GM12892 (cell line): Measurements from ENCODE around the gene TTC22.

ENCODE experiments used
- DNase-seq: peaks from one replicate; pipeline ENCODE4 v3.0.0; 2011; ENCODE audit not compliant: insufficient read length
- FAIRE-seq: peaks from 2 replicates; lab custom pipeline; 2011; peaks lifted over from hg19 to GRCh38; lab: Jason Lieb, UNC
- POLR2A ChIP-seq: IDR thresholded peaks from 2 replicates; pipeline ENCODE4 v1.6.1; 2011; ENCODE audit warnings: low read depth, low read length, control low read depth
- POLR2AphosphoS5 ChIP-seq: IDR thresholded peaks from 2 replicates; pipeline ENCODE4 v1.6.1; 2011; ENCODE audit warnings: low read depth, low read length, control low read depth
- TAF1 ChIP-seq: IDR thresholded peaks from 2 replicates; pipeline ENCODE4 v1.6.1; 2011; ENCODE audit warnings: low read depth, mild to moderate bottlenecking, control low read depth, low read length, borderline replicate concordance

The TTC22 gene

GRCh38 chr1:54811739-54812655 is 10.9 kb upstream of the TTC22 start:
- TF ChIP-seq POLR2A = no peak
- TF ChIP-seq POLR2AphosphoS5 = no peak
- no peak for TF ChIP-seq TAF1
- DNase-seq (no peak), FAIRE-seq (peak; percentile 67)

DNA sequence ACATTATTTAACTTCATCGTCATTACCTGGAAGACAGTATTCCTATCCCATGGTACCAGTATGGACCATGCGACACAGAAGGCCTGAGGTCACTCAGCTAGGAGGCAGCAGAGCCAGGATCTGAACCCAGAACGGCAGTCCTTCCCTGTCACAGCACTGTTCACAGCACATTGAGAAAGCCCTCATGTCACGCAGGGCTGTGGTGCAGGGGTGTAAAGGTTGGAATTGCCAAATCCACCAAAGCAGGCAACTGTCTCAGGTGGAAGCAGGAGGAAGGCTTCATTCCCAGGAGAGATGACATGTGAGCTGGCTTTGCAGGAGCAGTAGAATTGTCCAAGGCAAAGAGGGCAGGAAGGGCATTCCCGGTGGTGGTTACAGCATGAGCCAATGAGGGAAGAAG is 9.9 kb upstream of the TTC22 start:
- no peak for TF ChIP-seq POLR2AphosphoS5
- peak; percentile 73 for FAIRE-seq
- DNase-seq = no peak

DNA sequence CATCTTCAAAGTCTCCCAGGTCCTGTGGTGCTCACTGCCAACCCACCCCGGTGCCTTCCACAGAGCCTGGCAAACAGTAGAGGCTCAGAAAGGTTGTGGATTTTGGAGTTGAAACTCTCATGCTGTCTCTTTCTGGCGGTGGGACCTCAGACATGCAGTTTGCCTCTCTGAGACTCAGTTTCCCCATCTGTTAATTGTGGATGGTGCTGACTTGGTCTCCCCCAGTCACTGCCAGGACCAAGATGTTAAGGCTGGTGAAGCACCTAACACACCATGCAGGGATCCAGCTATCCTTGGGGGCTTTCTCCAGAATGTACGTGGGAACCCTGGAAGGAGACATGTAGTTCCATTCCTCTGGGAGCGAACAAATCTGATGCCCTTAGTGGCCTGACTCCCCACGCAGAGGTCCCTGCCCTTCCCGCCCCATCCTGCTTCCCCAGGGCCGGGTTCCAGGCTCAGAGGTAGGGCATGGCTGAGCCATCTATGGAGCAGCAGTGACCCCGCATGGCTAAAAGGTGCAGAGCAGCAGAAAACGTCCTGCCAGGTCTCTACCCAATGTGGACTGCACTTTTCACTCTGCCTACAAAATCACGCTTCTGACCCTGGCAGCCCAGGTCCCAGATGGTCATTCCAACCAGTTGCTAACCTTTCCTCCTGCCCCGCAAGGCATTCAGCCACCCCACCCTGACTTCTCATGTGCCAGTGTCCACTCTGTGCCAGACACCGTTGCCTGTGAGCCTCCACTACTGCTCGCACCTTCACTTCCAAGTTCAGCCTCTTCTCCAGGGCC is 9.2 kb upstream of the TTC22 start:
- FAIRE-seq = peak; percentile 95
- TF ChIP-seq POLR2A (no peak), POLR2AphosphoS5 (no peak), TAF1 (no peak)
- DNase-seq = peak; percentile 75

- TF ChIP-seq TAF1 (no peak), POLR2A (no peak), POLR2AphosphoS5 (no peak)
- no peak for DNase-seq
- FAIRE-seq = no peak
These were observed 8.5 kb upstream of the TTC22 start for GRCh38 chr1:54809496-54810074.

- TF ChIP-seq POLR2AphosphoS5 = no peak
- TF ChIP-seq POLR2A = no peak
- TF ChIP-seq TAF1 = no peak
- DNase-seq = no peak
- peak; percentile 27 for FAIRE-seq
These were observed 7.5 kb upstream of the TTC22 start for GRCh38 chr1:54808443-54809207.

DNA sequence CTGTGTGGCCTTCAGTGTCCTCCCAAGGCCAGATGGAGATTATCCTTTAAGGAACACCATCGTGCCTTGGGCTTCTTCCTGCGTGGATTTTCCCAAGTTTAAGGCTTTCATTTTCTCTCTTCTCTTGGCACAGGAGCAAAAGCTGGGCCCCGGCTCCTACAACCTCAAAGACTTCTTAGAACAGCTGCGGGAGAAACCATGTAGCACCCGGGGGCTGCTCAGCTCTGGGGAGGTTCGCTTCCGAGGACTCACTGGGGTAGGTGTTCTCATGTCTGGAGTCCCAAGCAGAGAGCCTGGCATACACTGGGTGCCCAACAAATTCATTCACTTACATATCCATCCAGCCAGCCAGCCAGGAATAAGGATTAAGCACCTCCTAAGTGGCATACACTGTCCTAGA is 6.6 kb upstream of the TTC22 start:
- TF ChIP-seq TAF1 (no peak), POLR2AphosphoS5 (no peak), POLR2A (no peak)
- no peak for FAIRE-seq
- DNase-seq = no peak

GRCh38 chr1:54806931-54807611 is 5.9 kb upstream of the TTC22 start:
- DNase-seq (no peak), FAIRE-seq (no peak)
- TF ChIP-seq POLR2A (no peak), TAF1 (no peak), POLR2AphosphoS5 (no peak)

DNA sequence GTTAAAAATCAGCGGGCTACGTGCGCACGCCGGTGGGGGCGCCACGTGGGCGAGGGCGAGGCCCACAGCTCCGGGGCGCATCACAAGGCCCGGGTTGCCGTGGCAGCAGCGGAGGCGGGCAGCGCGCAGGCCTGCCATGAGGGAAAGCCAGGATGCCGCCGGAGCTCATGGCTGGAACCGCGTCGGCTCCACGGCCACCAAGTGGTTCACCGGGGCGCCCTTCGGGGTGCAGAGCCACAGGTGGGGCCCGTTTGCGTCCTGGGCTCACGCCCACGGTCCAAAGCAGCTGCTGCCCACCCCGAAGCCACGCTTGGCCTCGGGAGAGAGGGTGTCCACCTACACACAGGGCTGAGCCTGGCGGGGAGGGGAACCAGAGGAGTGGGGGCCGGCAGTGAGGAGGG is 4.9 kb upstream of the TTC22 start:
- FAIRE-seq (no peak), DNase-seq (no peak)
- TF ChIP-seq POLR2A (no peak), TAF1 (no peak), POLR2AphosphoS5 (no peak)

DNA sequence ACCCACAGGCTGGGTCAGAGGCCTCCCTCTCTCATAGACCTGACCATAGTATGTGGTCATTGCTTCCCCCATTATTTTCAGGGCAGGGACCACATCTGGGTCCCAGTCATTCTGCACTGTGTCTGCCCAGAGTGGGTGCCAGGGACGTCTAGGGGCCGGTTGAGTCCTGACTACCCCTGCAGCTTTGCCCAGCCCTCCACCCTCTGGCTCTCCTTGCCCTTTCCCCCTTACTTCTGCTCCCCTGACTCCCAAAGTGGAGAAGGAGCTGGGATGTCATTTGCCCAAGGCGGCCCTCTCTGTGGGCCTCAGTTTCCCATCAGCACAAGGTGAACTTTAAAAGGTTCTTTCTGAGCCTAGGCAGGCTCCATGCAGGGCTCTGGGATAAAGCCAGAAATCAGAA is 4.3 kb upstream of the TTC22 start:
- no peak for DNase-seq
- FAIRE-seq = no peak
- no peak for TF ChIP-seq POLR2A
- no peak for TF ChIP-seq TAF1
- TF ChIP-seq POLR2AphosphoS5 = no peak

- TF ChIP-seq TAF1 (no peak), POLR2AphosphoS5 (no peak), POLR2A (no peak)
- FAIRE-seq (peak; percentile 72), DNase-seq (no peak)
These were observed 3.5 kb upstream of the TTC22 start for GRCh38 chr1:54804471-54805132.
